GM18498 (cell line): Measurements from ENCODE around the gene SBK3.

Source experiments
- ATAC-seq: cut with Tn5 transposase; IDR thresholded peaks from one replicate; pipeline ENCODE4 v1.9.1; 2021; ENCODE audit warnings: mild to moderate bottlenecking, moderate library complexity; ENCODE audit not compliant: unreplicated experiment

Gene SBK3

DNA sequence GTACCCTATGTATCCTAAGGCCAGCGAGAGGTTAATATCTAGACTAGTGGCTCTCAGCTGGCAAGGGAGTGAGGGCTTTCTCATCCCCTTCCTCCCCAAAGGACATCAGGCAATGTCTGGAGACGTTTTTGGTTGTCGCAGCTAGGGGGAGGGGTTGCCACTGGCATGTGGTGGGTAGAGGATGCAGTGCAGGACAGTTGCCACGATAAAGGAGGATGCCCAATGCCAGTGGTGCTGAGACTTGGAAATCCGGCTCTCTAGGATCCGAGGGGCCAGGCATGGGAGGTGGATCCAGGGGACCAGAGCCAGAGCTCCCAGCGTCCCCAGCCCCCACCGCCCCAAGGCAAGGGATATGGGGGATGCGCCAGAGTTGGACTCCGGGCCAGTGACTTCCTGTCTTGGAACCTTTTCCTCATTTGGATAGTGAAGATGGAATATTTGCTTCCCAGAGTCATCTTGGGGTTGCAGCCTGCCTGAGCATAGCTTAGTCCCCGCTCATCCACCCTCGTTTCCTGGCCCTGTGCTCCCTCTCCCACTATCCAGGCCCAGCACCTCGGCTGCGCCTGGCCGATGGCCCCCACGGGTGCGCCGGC, 52.2 kb downstream of the SBK3 start:
- ATAC-seq = no peak

DNA sequence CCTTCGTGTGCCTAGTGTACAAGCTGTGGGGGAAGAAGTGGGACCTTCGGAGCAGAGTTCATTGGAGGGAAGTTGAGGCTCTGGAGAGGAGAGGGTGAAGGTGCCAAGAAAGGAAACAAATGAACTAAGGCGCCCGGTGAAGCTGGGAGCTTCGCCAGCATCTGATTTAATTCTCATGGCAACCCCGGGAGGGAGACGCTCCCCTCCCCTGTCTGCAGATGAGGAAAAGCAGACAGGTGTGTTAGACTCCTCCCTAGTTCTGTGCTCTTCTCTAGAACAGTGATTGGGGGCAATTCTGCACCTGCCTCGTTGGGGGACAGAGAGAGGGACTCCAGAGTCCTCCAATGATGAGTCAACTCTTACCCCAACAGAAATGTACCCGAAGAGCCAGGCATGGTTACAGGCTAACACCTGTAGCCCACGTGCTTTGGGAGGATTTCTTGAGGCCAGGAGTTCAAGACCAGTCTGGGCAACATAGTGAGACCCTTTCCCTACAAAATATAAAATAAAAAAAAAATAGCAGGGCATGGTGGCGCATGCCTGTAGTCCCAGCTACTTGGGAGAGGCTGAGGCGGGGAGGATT, 52.9 kb downstream of the SBK3 start:
- no peak for ATAC-seq

DNA sequence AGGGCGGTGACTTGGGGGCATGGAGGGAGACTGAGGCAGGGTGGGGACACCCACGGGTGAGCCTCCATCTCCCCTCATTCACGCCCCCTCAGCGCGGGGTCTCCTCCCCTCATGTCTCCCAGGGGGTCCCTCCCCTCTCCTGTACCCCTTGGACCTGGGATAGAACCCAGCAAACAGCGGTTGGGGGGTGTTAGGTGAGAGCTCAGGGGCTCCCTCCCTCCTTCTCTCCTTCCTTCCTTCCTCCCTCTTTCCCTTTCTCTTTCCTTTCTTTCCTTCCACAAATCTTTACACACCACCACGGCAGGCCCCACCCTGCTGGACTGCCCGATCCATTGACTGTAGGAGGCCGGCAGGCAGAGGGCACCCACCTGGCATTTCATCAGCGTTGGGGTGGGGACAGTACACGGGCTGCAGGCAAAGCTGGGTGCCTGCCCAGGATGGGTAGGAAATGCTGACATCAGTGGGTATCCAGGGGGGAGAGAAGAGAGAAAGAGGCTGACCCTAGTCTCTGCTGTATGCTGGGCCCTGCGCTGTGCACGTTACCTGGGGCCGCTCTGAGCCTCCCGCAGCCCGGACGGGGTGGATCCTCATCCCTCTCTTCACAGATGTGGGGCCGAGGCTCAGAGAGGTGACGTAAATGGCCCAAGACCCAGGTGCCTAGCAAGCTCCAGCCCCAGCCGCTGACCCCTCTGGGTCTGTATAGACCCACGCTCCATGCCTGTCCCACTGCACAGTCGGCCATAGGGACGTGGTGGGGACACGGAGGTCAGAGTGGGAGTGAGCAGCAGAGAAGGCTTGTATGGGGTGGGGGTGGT, 53.6 kb downstream of the SBK3 start:
- ATAC-seq = no peak
